Measurements from ENCODE around the gene ANTKMT.
A peak's percentile ranks its signal among the peaks of the same experiment; 100 is the strongest.
"Not testable (repeated sequence)": the region's sequence is repeated elsewhere in the genome, so short reads cannot be mapped to it uniquely, and the experiment has no call there.

DNA sequence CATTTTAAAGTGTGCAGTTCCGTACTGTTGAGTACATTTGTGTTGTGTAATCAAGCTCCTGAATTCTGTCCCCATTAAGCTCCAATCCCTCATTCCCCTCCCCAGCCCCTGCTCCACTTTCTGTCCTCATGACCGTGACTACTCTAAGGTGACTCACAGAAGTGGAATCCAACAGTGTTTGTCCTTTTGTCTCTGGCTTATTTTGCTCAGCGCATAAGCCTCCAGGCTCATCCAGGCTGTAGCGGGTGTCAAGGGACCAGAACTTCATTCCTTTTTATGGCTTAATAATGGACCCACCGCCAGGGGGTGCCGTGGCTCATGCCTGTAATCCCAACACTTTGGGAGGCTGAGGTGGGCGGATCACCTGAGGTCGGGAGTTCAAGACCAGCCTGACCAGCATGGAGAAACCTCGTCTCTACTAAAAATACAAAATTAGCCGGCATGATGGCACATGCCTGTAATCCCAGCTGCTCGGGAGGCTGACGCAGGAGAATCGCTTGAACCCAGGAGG is 8.2 kb upstream of the ANTKMT start:
- TF ChIP-seq, protein P1, sequence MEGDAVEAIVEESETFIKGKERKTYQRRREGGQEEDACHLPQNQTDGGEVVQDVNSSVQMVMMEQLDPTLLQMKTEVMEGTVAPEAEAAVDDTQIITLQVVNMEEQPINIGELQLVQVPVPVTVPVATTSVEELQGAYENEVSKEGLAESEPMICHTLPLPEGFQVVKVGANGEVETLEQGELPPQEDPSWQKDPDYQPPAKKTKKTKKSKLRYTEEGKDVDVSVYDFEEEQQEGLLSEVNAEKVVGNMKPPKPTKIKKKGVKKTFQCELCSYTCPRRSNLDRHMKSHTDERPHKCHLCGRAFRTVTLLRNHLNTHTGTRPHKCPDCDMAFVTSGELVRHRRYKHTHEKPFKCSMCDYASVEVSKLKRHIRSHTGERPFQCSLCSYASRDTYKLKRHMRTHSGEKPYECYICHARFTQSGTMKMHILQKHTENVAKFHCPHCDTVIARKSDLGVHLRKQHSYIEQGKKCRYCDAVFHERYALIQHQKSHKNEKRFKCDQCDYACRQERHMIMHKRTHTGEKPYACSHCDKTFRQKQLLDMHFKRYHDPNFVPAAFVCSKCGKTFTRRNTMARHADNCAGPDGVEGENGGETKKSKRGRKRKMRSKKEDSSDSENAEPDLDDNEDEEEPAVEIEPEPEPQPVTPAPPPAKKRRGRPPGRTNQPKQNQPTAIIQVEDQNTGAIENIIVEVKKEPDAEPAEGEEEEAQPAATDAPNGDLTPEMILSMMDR (conservative IDR thresholded peaks at IDR 0.05): peak; percentile 91
- TF ChIP-seq EZH2 (IDR thresholded peaks at IDR 0.05; ENCODE audit: low read depth): not testable (repeated sequence)

Data from PC-9 (cell line).